H1 (cell line): Measurements from ENCODE around the gene SPTSSB. TPM values are rescaled to one million over a fixed set of nuclear protein-coding genes. Genes with fewer than 3 reads are reported as not detected.

Experiments
- CTCF ChIA-PET: fragments of 300-600 bp; sonication (Branson Sonifier 250); formaldehyde crosslinking; loops from one replicate; lab custom pipeline; 2021; ENCODE audit not compliant: partially characterized antibody; lab: Charles Lee
- POLR2A ChIA-PET: fragments of 300-600 bp; sonication (Branson Sonifier 250); formaldehyde crosslinking; loops from one replicate; lab custom pipeline; 2021; ENCODE audit warnings: inconsistent platforms; ENCODE audit not compliant: partially characterized antibody; lab: Charles Lee
- DNase-seq, 2 experiments: peaks; one replicate each; pipeline versions ENCODE4 v3.0.0 to v3.0.0-alpha.2; 2010 to 2022; ENCODE audit warnings: low spot score in 2 of 2, low read depth in 1 of 2, mixed read lengths in 1 of 2
- FAIRE-seq: peaks from 2 replicates; lab custom pipeline; 2011; peaks lifted over from hg19 to GRCh38; lab: Jason Lieb, UNC
- H2AFZ ChIP-seq: 2 replicates; pipeline ENCODE4 v1.8.1; 2012; ENCODE audit warnings: low read length, inconsistent platforms
- H2AK5ac ChIP-seq: 2 replicates; pipeline ENCODE4 v1.6.1; 2013; ENCODE audit warnings: low read depth, low read length
- H2BK120ac ChIP-seq: replicated peaks from 2 replicates; pipeline ENCODE3; 2013; ENCODE audit warnings: low read depth, low read length, inconsistent platforms
- H2BK12ac ChIP-seq: 2 replicates; pipeline ENCODE4 v1.6.1; 2013; ENCODE audit warnings: low read depth, low read length
- H2BK15ac ChIP-seq: 2 replicates; pipeline ENCODE4 v1.6.1; 2013; ENCODE audit warnings: low read length
- H2BK20ac ChIP-seq: 2 replicates; pipeline ENCODE4 v1.6.1; 2013; ENCODE audit warnings: low read length
- H2BK5ac ChIP-seq: 2 replicates; pipeline ENCODE4 v1.6.1; 2013; ENCODE audit warnings: low read depth, low read length
- H3K14ac ChIP-seq: 2 replicates; pipeline ENCODE4 v1.6.1; 2013; ENCODE audit warnings: inconsistent platforms; ENCODE audit not compliant: insufficient read length
- H3K18ac ChIP-seq: 2 replicates; pipeline ENCODE4 v1.6.1; 2013; ENCODE audit warnings: low read length; ENCODE audit errors: extremely low read depth
- H3K23ac ChIP-seq: 2 replicates; pipeline ENCODE4 v1.6.1; 2013; ENCODE audit warnings: inconsistent platforms; ENCODE audit not compliant: insufficient read length
- H3K23me2 ChIP-seq: 2 replicates; pipeline ENCODE4 v1.6.1; 2013; ENCODE audit warnings: low read depth, low read length
- H3K27ac ChIP-seq: 2 replicates; pipeline ENCODE4 v1.6.1; 2011; ENCODE audit warnings: low read depth, low read length, inconsistent platforms
- H3K27me3 ChIP-seq, 4 experiments: replicated peaks in 1 of 4; 1 replicate in 1 of 4; 2 replicates in 3 of 4; pipeline versions ENCODE4 v1.6.1 to v1.8.1; 2011 to 2013; ENCODE audit warnings: low read length in 3 of 4, mild to moderate bottlenecking in 3 of 4, inconsistent platforms in 2 of 4, mixed read lengths in 2 of 4, moderate library complexity in 1 of 4; ENCODE audit not compliant: control insufficient read depth in 3 of 4, insufficient read depth in 3 of 4; ENCODE audit errors: extremely low read depth in 1 of 4
- H3K36me3 ChIP-seq, 4 experiments: 2 replicates each; pipeline versions ENCODE4 v1.6.1 to v1.8.1; 2011 to 2013; ENCODE audit warnings: mild to moderate bottlenecking in 4 of 4, low read length in 3 of 4, moderate library complexity in 2 of 4, control low read depth in 1 of 4, inconsistent platforms in 1 of 4; ENCODE audit not compliant: insufficient read depth in 4 of 4, control insufficient read depth in 2 of 4
- H3K4ac ChIP-seq: replicated peaks from 2 replicates; pipeline ENCODE3; 2013; ENCODE audit warnings: low read length, low read depth, mixed read lengths, inconsistent platforms; ENCODE audit not compliant: insufficient read length
- H3K4me1 ChIP-seq, 4 experiments: replicated peaks in 1 of 4; 1 replicate in 1 of 4; 2 replicates in 3 of 4; pipeline versions ENCODE4 v1.6.1 to v1.8.1; 2011 to 2013; ENCODE audit warnings: low read length in 3 of 4, inconsistent platforms in 2 of 4, mixed read lengths in 1 of 4; ENCODE audit not compliant: insufficient read depth in 4 of 4, control insufficient read depth in 3 of 4
- H3K4me2 ChIP-seq, 2 experiments: 2 replicates each; pipeline versions ENCODE4 v1.6.1 to v1.8.1; 2011 to 2013; ENCODE audit warnings: low read depth in 2 of 2, low read length in 2 of 2, control low read depth in 1 of 2, inconsistent platforms in 1 of 2, mild to moderate bottlenecking in 1 of 2; ENCODE audit not compliant: insufficient read depth in 1 of 2
- H3K4me3 ChIP-seq, 4 experiments: fragments of 200-600, 300-600 bp in 1 of 4; sonication (generic), shearing (Covaris generic), sonication (Bioruptor Twin) in 1 of 4; 2 replicates each; pipeline versions ENCODE4 v1.5.1 to v1.8.1; 2011 to 2016; ENCODE audit warnings: low read length in 4 of 4, low read depth in 3 of 4, control low read depth in 2 of 4, inconsistent platforms in 2 of 4, mild to moderate bottlenecking in 2 of 4, mixed read lengths in 1 of 4, moderate library complexity in 1 of 4; ENCODE audit not compliant: insufficient read depth in 2 of 4; ENCODE audit errors: extremely low read depth in 1 of 4
- H3K56ac ChIP-seq: replicated peaks from 2 replicates; pipeline ENCODE3; 2013; ENCODE audit warnings: low read depth, mild to moderate bottlenecking, mixed read lengths, low read length, inconsistent platforms; ENCODE audit not compliant: insufficient read length
- H3K79me1 ChIP-seq: 2 replicates; pipeline ENCODE4 v1.6.1; 2013; ENCODE audit warnings: low read depth, low read length, control low read depth
- H3K79me2 ChIP-seq, 2 experiments: 2 replicates each; pipeline versions ENCODE4 v1.6.1 to v1.8.1; 2012 to 2013; ENCODE audit warnings: low read length in 2 of 2, mild to moderate bottlenecking in 2 of 2, inconsistent platforms in 1 of 2; ENCODE audit not compliant: insufficient read depth in 2 of 2, control insufficient read depth in 1 of 2
- H3K9ac ChIP-seq, 4 experiments: replicated peaks in 1 of 4; 1 replicate in 1 of 4; 2 replicates in 3 of 4; pipeline versions ENCODE4 v1.6.1 to v1.8.1; 2011 to 2013; ENCODE audit warnings: low read depth in 3 of 4, low read length in 3 of 4, control low read depth in 2 of 4, mild to moderate bottlenecking in 2 of 4, moderate library complexity in 2 of 4, inconsistent platforms in 1 of 4; ENCODE audit errors: extremely low read depth in 1 of 4
- H3K9me3 ChIP-seq, 2 experiments: 2 replicates each; pipeline versions ENCODE4 v1.6.1 to v1.8.1; 2012 to 2013; ENCODE audit warnings: mild to moderate bottlenecking in 2 of 2, moderate library complexity in 2 of 2, control low read depth in 1 of 2, inconsistent platforms in 1 of 2, low read depth in 1 of 2, low read length in 1 of 2, mixed read lengths in 1 of 2; ENCODE audit not compliant: insufficient read depth in 2 of 2
- H4K20me1 ChIP-seq, 2 experiments: replicated peaks in 1 of 2; 2 replicates each; pipeline versions ENCODE3 to v1.8.1; 2011 to 2013; ENCODE audit warnings: inconsistent platforms in 2 of 2, low read length in 2 of 2, mild to moderate bottlenecking in 1 of 2; ENCODE audit not compliant: insufficient read depth in 2 of 2, control insufficient read depth in 1 of 2
- H4K5ac ChIP-seq: 2 replicates; pipeline ENCODE4 v1.6.1; 2013; ENCODE audit warnings: low read length, low read depth, mixed read lengths, inconsistent platforms; ENCODE audit not compliant: insufficient read length
- H4K8ac ChIP-seq: 2 replicates; pipeline ENCODE4 v1.8.0; 2013; ENCODE audit warnings: mild to moderate bottlenecking, moderate library complexity, low read length, inconsistent platforms; ENCODE audit not compliant: insufficient read depth; ENCODE audit errors: extremely low read depth
- H4K91ac ChIP-seq: replicated peaks from 2 replicates; pipeline ENCODE3; 2013; ENCODE audit warnings: low read length, mixed read lengths, inconsistent platforms; ENCODE audit not compliant: insufficient read length
- CHD2 ChIP-seq: IDR thresholded peaks from 2 replicates; pipeline ENCODE4 v1.6.1; 2012; ENCODE audit warnings: low read length, improper control_type of control experiment
- CTBP2 ChIP-seq: IDR thresholded peaks from 2 replicates; pipeline ENCODE4 v1.7.0; 2011; ENCODE audit warnings: borderline replicate concordance, mild to moderate bottlenecking, moderate library complexity, mixed read lengths, low read length; ENCODE audit not compliant: insufficient read depth, insufficient read length
- CTCF ChIP-seq, 3 experiments: IDR thresholded peaks; 1 replicate in 2 of 3; 2 replicates in 1 of 3; pipeline versions ENCODE4 v1.5.1 to v1.6.1; 2011; ENCODE audit warnings: low read length in 3 of 3, mild to moderate bottlenecking in 3 of 3, inconsistent platforms in 2 of 3, low read depth in 1 of 3, moderate library complexity in 1 of 3; ENCODE audit not compliant: insufficient read depth in 1 of 3; ENCODE audit errors: control extremely low read depth in 1 of 3
- SP2 ChIP-seq: IDR thresholded peaks from 2 replicates; pipeline ENCODE4 v1.6.1; 2012; ENCODE audit warnings: mild to moderate bottlenecking, low read length, inconsistent platforms
- WGBS, 2 experiments: shearing (Covaris generic) in 1 of 2; methylation state at CpG; one replicate each; pipeline versions ENCODE4 v1.1.6 to v1.1.7; 2013 to 2015; ENCODE audit warnings: low lambda C conversion rate in 2 of 2, mixed read lengths in 2 of 2, inconsistent platforms in 1 of 2, low coverage in 1 of 2, missing lambda C conversion rate in 1 of 2; ENCODE audit not compliant: insufficient replicate concordance in 2 of 2, insufficient coverage in 1 of 2, insufficient read length in 1 of 2; ENCODE audit errors: extremely low coverage in 1 of 2, missing lambda C conversion rate in 1 of 2; 5-methylcytosine and 5-hydroxymethylcytosine counted together
- polyA plus RNA-seq, 7 experiments: library from polyadenylated mRNA; depleted of rRNA in 3 of 7; stranded (reverse) in 5 of 7; unstranded in 2 of 7; fragments of >200 nt in 5 of 7; fragments of 200-250 nt in 2 of 7; gene quantifications; 1 replicate in 5 of 7; 2 replicates in 1 of 7; 4 replicates in 1 of 7; pipeline versions ENCODE4 v1.2.1 to v1.2.3, GENCODE V29; 2011 to 2013; ENCODE audit warnings: missing spikeins in 2 of 7, mixed read lengths in 2 of 7
- total RNA-seq: library from RNA; stranded (reverse); fragmentation: NEBNext Ultra II Directional; extraction: Animal tissue kit (Norgen Biotek cat#: 25700); gene quantifications from 2 replicates; pipeline ENCODE4 v1.2.1, GENCODE V29; 2021

Gene SPTSSB
- total and polyA plus RNA-seq, 2 of the 8 experiments (the other 6 are each of a cell fraction or from before 2014, with no cell fraction given) = 33.4 to 52.5 TPM

- H2BK120ac ChIP-seq = no peak overlapping the region
- no peaks in the 10 kb centered on the region for H3K9me3 ChIP-seq
- FAIRE-seq (no peak), DNase-seq (no peak)
- H3K27ac ChIP-seq = no peak overlapping the region
- no peaks in the 10 kb centered on the region for H3K27me3 ChIP-seq
- H2AFZ ChIP-seq = no peak overlapping the region
- no peaks in the 10 kb centered on the region for H3K36me3 ChIP-seq
- H3K4me2 ChIP-seq = no peak overlapping the region
- H4K8ac ChIP-seq = no peak overlapping the region
- H3K18ac ChIP-seq = no peak overlapping the region
- H2BK5ac ChIP-seq = no peak overlapping the region
- no peak overlapping the region for H4K5ac ChIP-seq
- no peaks in the 10 kb centered on the region for H3K79me1 ChIP-seq
- H4K91ac ChIP-seq = no peak overlapping the region
- H2BK20ac ChIP-seq = no peak overlapping the region
- H3K56ac ChIP-seq = no peak overlapping the region
- H3K14ac ChIP-seq = no peak overlapping the region
- H3K4me1 ChIP-seq = no peaks in the 10 kb centered on the region
- H3K4me3 ChIP-seq = no peak overlapping the region
- no peak overlapping the region for H2BK15ac ChIP-seq
- H3K4ac ChIP-seq = no peak overlapping the region
- no peaks in the 10 kb centered on the region for H3K79me2 ChIP-seq
- ChIA-PET CTCF (interaction anchor here (1.0 to 3.4 kb wide), 3 partner anchors 16 to 117 kb away, joined by 4 to 7 read pairs (median 7); no protein-coding TSS in a partner anchor), POLR2A (no interaction called here)
- H3K23me2 ChIP-seq = no peaks in the 10 kb centered on the region
- H4K20me1 ChIP-seq = no peaks in the 10 kb centered on the region
- H2BK12ac ChIP-seq = no peak overlapping the region
- no peak overlapping the region for H3K9ac ChIP-seq
- H3K23ac ChIP-seq = no peak overlapping the region
- WGBS, 2 experiments = 88% methylated on average over 1 of the region's 1 CpG; no CpG with 5 or more reads in 1 of the 2 experiments
- no peak overlapping the region for H2AK5ac ChIP-seq
- TF ChIP-seq CTBP2 (no peak), SP2 (no peak), CTCF (IDR thresholded peaks at IDR 0.05; ENCODE audit: control extremely low read depth in 1 of 3, insufficient read depth in 1 of 3, low read depth in 1 of 3, low read length in 3 of 3) (no peak), CHD2 (no peak)
These were observed 21.5 kb upstream of the SPTSSB start for GRCh38 chr3:161392853-161393252.
